Measurements from ENCODE around the gene INTS11. TPM values are rescaled to one million over a fixed set of nuclear protein-coding genes. Genes with fewer than 3 reads are reported as not detected.

INTS11 gene
- total RNA-seq, 1 donor from 2014 or later: 66.3 TPM

GRCh38 chr1:1332031-1332755 is 7.7 kb upstream of the INTS11 start:
- Histone ChIP-seq H3K4me3 (ENCODE audit: low read depth, low read length) (no peak overlapping the region), H3K27me3 (ENCODE audit: control insufficient read depth, insufficient read depth, low read length) (no peaks in the 10 kb centered on the region), H3K36me3 (ENCODE audit: control insufficient read depth, insufficient read depth, low read length) (peaks cover 11% of the 10 kb centered on the region)
- DNase-seq (ENCODE audit: low read depth) (no peak), FAIRE-seq (no peak)
- TF ChIP-seq CTCF (IDR thresholded peaks at IDR 0.05; ENCODE audit: insufficient read depth, low read length, severe bottlenecking): no peak

DNA sequence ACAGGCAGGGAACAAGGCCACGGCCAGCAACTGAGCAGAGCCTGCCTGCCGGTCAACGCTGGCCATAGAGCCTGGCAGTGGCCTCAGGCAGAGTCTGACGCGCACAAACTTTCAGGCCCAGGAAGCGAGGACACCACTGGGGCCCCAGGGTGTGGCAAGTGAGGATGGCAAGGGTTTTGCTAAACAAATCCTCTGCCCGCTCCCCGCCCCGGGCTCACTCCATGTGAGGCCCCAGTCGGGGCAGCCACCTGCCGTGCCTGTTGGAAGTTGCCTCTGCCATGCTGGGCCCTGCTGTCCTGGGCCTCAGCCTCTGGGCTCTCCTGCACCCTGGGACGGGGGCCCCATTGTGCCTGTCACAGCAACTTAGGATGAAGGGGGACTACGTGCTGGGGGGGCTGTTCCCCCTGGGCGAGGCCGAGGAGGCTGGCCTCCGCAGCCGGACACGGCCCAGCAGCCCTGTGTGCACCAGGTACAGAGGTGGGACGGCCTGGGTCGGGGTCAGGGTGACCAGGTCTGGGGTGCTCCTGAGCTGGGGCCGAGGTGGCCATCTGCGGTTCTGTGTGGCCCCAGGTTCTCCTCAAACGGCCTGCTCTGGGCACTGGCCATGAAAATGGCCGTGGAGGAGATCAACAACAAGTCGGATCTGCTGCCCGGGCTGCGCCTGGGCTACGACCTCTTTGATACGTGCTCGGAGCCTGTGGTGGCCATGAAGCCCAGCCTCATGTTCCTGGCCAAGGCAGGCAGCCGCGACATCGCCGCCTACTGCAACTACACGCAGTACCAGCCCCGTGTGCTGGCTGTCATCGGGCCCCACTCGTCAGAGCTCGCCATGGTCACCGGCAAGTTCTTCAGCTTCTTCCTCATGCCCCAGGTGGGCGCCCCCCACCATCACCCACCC is 6.9 kb upstream of the INTS11 start, which contains the start of gene TAS1R3:
TAS1R3 (plus strand) TSS at position 213 of the 898 bp plus-strand sequence; CDS start at position 279, 66 bp downstream.
- no peak within 1 kb of the TSS for H3K4me3 ChIP-seq (ENCODE audit: low read depth, low read length)
- no peak for FAIRE-seq

DNA sequence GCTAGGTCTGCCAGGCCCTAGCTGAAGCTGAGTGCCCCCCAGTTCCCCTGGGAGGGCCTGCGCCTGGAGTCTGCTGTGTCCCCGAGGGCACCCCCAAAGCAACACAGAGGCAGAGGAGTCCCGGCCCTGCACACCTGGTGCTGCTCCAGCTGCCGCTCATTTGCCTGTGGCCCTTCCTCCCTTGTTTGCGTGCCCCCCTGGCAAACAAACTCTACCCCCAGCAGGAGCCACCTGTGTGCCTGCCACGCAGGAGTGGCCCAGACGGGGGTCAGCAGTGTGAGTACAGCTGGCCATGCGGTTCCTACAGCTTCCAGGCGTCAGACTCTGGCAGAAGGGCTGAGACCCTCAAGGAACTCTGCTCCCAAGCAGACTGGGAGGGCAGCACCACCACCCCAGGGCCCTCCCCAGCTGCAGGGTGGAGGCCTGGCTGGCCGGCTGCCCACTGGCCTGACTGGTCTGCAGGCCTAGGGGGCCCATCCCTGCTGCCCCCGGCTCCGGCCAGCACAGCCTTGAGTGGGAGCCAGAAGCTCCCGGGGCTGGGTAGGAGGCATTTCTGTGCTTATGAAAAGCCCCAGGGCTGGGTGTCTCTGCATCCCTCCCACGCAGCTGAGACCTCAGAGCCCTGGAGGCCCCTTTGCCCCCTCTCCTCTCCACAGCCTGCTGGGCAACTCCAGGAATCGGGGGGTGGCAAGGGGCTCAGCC is 6.1 kb upstream of the INTS11 start:
- DNase-seq (ENCODE audit: low read depth) (no peak), FAIRE-seq (no peak)
- TF ChIP-seq CTCF (IDR thresholded peaks at IDR 0.05; ENCODE audit: insufficient read depth, low read length, severe bottlenecking): no peak
- Histone ChIP-seq H3K36me3 (ENCODE audit: control insufficient read depth, insufficient read depth, low read length) (peaks cover 9% of the 10 kb centered on the region), H3K27me3 (ENCODE audit: control insufficient read depth, insufficient read depth, low read length) (no peaks in the 10 kb centered on the region), H3K4me3 (ENCODE audit: low read depth, low read length) (no peak overlapping the region)

More for the DNA sequence above, 6.9 kb upstream of the INTS11 start, which contains the start of gene TAS1R3:
- Histone ChIP-seq H3K36me3 (ENCODE audit: control insufficient read depth, insufficient read depth, low read length) (peaks cover 9% of the 10 kb centered on the region), H3K27me3 (ENCODE audit: control insufficient read depth, insufficient read depth, low read length) (no peaks in the 10 kb centered on the region)
- DNase-seq (ENCODE audit: low read depth): no peak
- no peak for TF ChIP-seq CTCF (IDR thresholded peaks at IDR 0.05; ENCODE audit: insufficient read depth, low read length, severe bottlenecking)

DNA sequence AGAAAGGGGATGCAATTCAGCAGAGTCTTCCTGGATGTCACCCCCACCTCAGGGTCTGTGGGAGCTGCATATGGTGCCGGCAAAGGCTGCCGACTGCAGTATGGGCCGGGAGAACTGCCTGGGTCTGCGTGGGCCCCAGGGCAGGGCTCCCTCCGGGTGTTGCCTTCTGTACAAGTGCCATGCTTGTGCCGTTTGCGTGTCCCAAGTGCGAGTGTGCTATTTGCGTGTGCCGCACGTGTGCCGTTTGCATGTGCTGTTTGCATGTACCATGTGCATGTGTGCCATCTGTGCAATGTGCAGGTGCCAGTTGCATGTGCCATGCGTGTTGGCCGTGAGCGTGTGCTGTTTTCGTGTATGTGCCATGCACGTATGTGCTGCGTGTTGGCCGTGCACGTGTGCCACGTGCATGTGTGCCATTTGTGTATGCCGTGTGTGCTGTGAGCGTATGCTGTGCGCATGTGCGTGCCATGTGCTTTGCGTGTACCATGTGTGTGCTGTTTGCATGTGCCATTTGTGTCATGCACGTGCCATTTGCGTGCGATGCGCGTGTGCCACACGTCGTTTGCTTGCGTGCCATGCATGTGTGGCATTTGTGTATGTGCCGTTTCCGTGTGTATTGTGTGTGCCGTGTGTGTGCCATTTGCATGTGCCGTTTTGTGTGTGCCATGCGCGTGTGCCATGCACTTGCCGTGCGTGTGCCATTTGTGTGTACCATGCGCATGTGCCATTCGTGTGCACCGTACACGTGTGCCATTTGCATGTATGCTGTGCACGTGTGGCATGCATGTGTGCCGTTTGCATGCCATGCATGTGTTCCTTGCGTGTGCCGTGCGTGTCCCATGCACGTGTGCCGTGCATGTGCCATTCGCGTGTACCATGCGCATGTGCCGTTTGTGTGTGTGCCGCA is 5.1 kb upstream of the INTS11 start:
- H3K27me3 ChIP-seq (ENCODE audit: control insufficient read depth, insufficient read depth, low read length): no peaks in the 10 kb centered on the region
- no peak overlapping the region for H3K4me3 ChIP-seq (ENCODE audit: low read depth, low read length)
- DNase-seq (ENCODE audit: low read depth) (no peak), FAIRE-seq (peak; percentile 97)
- peaks cover 7% of the 10 kb centered on the region for H3K36me3 ChIP-seq (ENCODE audit: control insufficient read depth, insufficient read depth, low read length)
- no peak for TF ChIP-seq CTCF (IDR thresholded peaks at IDR 0.05; ENCODE audit: insufficient read depth, low read length, severe bottlenecking)

DNA sequence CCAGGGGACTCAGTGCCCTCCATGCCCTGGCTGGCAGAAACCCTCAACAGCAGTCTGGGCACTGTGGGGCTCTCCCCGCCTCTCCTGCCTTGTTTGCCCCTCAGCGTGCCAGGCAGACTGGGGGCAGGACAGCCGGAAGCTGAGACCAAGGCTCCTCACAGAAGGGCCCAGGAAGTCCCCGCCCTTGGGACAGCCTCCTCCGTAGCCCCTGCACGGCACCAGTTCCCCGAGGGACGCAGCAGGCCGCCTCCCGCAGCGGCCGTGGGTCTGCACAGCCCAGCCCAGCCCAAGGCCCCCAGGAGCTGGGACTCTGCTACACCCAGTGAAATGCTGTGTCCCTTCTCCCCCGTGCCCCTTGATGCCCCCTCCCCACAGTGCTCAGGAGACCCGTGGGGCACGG is 3.8 kb upstream of the INTS11 start:
- FAIRE-seq: no peak
- Histone ChIP-seq H3K36me3 (ENCODE audit: control insufficient read depth, insufficient read depth, low read length) (peaks cover 7% of the 10 kb centered on the region), H3K27me3 (ENCODE audit: control insufficient read depth, insufficient read depth, low read length) (no peaks in the 10 kb centered on the region), H3K4me3 (ENCODE audit: low read depth, low read length) (no peak overlapping the region)
- no peak for DNase-seq (ENCODE audit: low read depth)
- TF ChIP-seq CTCF (IDR thresholded peaks at IDR 0.05; ENCODE audit: insufficient read depth, low read length, severe bottlenecking): no peak
